Osteoblast (primary cell): ENCODE measurements around the gene ATP10A. TPM values are rescaled to one million over a fixed set of nuclear protein-coding genes. Genes with fewer than 3 reads are reported as not detected.

Experiments
- DNase-seq: peaks from one replicate; pipeline ENCODE4 v3.0.0; 2011; ENCODE audit warnings: low spot score, mixed read lengths; ENCODE audit not compliant: insufficient read length; ENCODE audit errors: missing footprints
- H2AFZ ChIP-seq: 2 replicates; pipeline ENCODE4 v1.6.0; 2011; ENCODE audit warnings: mild to moderate bottlenecking, low read length
- H3K27ac ChIP-seq: 2 replicates; pipeline ENCODE4 v1.5.1; 2011; ENCODE audit warnings: mild to moderate bottlenecking, low read depth, low read length, moderate library complexity
- H3K27me3 ChIP-seq: 2 replicates; pipeline ENCODE4 v1.6.0; 2012; ENCODE audit warnings: mild to moderate bottlenecking, control low read depth, inconsistent platforms, low read length, moderate library complexity; ENCODE audit not compliant: insufficient read depth
- H3K36me3 ChIP-seq: 2 replicates; pipeline ENCODE4 v1.5.1; 2011; ENCODE audit warnings: mild to moderate bottlenecking, low read length, control low read depth, moderate library complexity; ENCODE audit not compliant: insufficient read depth
- H3K4me1 ChIP-seq: 2 replicates; pipeline ENCODE4 v1.5.1; 2011; ENCODE audit warnings: mild to moderate bottlenecking, low read length, control low read depth, moderate library complexity; ENCODE audit not compliant: insufficient read depth
- H3K4me2 ChIP-seq: 2 replicates; pipeline ENCODE4 v1.6.0; 2011; ENCODE audit warnings: mild to moderate bottlenecking, low read length; ENCODE audit not compliant: insufficient read depth
- H3K4me3 ChIP-seq: fragments of 200-600 bp; sonication (generic); 3 replicates; pipeline ENCODE4 v1.5.1; 2012; ENCODE audit warnings: mild to moderate bottlenecking, low read length, inconsistent platforms; ENCODE audit not compliant: insufficient read depth
- H3K79me2 ChIP-seq: 2 replicates; pipeline ENCODE4 v1.6.0; 2012; ENCODE audit warnings: mild to moderate bottlenecking, low read length, control low read depth, inconsistent platforms; ENCODE audit not compliant: insufficient read depth
- H3K9me3 ChIP-seq: 2 replicates; pipeline ENCODE4 v1.5.1; 2011; ENCODE audit warnings: low read depth, low read length, control low read depth
- H4K20me1 ChIP-seq: 2 replicates; pipeline ENCODE4 v1.6.0; 2012; ENCODE audit warnings: mild to moderate bottlenecking, low read length, control low read depth; ENCODE audit not compliant: insufficient read depth
- CTCF ChIP-seq: IDR thresholded peaks from 2 replicates; pipeline ENCODE4 v1.5.1; 2011; ENCODE audit warnings: mild to moderate bottlenecking, low read depth, low read length, moderate library complexity; ENCODE audit errors: extremely low read depth
- total RNA-seq: library from RNA; depleted of rRNA; stranded (reverse); fragments of >200 nt; gene quantifications from 2 replicates; pipeline ENCODE4 v1.2.3, GENCODE V29; 2012

ATP10A gene
- 26.5 and 32.9 TPM in 2 replicates for total RNA-seq

DNA sequence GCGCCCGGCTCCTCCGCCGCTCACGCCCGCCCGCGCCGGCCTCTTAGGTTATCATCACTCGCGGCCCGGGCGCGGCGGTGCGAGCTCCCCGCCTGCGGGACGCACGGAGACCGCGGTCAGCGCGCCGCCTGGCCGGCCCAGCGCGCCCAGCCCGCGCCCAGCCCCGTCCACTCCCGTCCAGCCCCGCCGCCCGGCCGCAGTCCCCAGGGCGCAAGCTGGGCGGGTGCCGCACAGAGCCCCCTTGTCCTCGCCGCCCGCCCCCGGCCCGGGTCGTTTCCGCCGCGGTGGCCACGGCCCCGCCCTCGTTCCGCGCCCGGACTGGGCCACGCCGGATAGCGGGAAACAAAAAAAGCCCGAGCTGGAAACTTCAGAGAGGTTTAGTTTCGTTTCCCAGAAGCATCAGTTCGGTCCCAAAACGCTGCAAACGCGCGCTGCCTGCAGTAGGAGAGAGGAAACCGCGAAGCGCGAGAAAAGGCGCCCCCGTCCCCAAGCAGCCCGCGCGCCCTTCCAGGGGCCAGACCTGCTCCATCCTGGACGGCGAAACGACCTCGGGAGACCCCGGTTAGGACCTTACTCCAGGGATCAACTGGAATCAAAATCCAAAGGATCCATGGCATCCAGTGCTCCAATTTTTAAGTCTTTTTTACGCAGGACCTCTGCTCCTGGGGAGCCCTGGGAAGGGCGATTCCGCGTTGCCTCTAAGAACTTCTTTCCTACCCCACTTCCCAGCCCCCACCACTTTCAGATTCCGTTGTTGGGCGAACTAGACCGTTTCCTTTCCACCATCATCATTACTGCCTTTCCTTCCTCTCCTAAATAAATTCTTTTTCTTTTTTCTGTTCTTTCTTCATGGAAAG, at the start of gene ATP10A:
ATP10A (minus strand) TSS at position 217 of the 857 bp plus-strand sequence. CDS start 231 bp downstream, outside the sequence.
- peak within 1 kb of the TSS; percentile 85 for H3K4me3 ChIP-seq
- TF ChIP-seq CTCF: no peak
- peaks cover 45% of the 10 kb centered on the region for H3K79me2 ChIP-seq
- peak within 1 kb of the TSS; percentile 95 for H3K4me2 ChIP-seq
- H3K36me3 ChIP-seq: no peaks in the 10 kb centered on the region
- no peaks in the 10 kb centered on the region for H3K27me3 ChIP-seq
- peak within 1 kb of the TSS; percentile 88 for H2AFZ ChIP-seq
- H4K20me1 ChIP-seq: peaks cover 4% of the 10 kb centered on the region
- H3K4me1 ChIP-seq: peaks cover 35% of the 10 kb centered on the region
- DNase-seq: peak; percentile 95
- peak within 1 kb of the TSS; percentile 64 for H3K27ac ChIP-seq
- H3K9me3 ChIP-seq: no peaks in the 10 kb centered on the region

DNA sequence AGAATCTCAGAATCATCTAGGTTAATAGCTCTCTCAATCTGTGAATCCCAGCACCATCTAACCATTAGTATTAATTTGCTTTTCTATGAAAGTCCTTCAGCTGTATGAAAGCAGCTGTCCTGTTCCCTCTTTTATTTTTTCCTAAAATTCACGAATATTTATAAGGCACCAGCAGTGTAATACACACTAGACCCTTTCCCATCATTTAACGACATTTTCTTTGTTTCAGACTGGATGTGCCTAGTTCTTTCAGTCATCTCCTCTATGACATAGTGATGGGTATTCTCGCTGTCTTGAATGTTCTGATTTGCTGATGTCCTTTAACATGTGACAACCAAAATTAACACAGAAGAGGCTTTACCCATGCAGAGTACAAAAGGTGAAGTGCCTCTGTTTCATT, 48.9 kb upstream of the ATP10A start:
- H4K20me1 ChIP-seq: no peaks in the 10 kb centered on the region
- DNase-seq: peak; percentile 74
- H3K4me2 ChIP-seq: no peak overlapping the region
- no peak for TF ChIP-seq CTCF
- no peak overlapping the region for H2AFZ ChIP-seq
- H3K4me1 ChIP-seq: no peaks in the 10 kb centered on the region
- H3K79me2 ChIP-seq: no peaks in the 10 kb centered on the region
- H3K4me3 ChIP-seq: no peak overlapping the region
- no peaks in the 10 kb centered on the region for H3K27me3 ChIP-seq
- no peaks in the 10 kb centered on the region for H3K36me3 ChIP-seq
- H3K9me3 ChIP-seq: no peaks in the 10 kb centered on the region
- no peak overlapping the region for H3K27ac ChIP-seq

GRCh38 chr15:25910832-25911231, 47.7 kb upstream of the ATP10A start:
- Histone ChIP-seq H3K27ac (no peak overlapping the region), H2AFZ (no peak overlapping the region), H3K79me2 (no peaks in the 10 kb centered on the region), H4K20me1 (no peaks in the 10 kb centered on the region), H3K4me2 (no peak overlapping the region), H3K27me3 (no peaks in the 10 kb centered on the region), H3K4me3 (no peak overlapping the region), H3K4me1 (no peaks in the 10 kb centered on the region), H3K36me3 (no peaks in the 10 kb centered on the region), H3K9me3 (no peaks in the 10 kb centered on the region)
- DNase-seq: peak; percentile 32
- TF ChIP-seq CTCF: no peak

- Histone ChIP-seq H3K4me2 (no peak overlapping the region), H3K27me3 (no peaks in the 10 kb centered on the region), H3K4me3 (no peak overlapping the region), H3K79me2 (no peaks in the 10 kb centered on the region), H2AFZ (no peak overlapping the region), H3K27ac (no peak overlapping the region), H3K36me3 (no peaks in the 10 kb centered on the region), H3K4me1 (peaks cover 10% of the 10 kb centered on the region), H4K20me1 (no peaks in the 10 kb centered on the region), H3K9me3 (no peaks in the 10 kb centered on the region)
- no peak for TF ChIP-seq CTCF
- no peak for DNase-seq
Observed at GRCh38 chr15:25909806-25910205, 46.7 kb upstream of the ATP10A start.
